Prostate gland (tissue), 2 donors: ENCODE data around the gene CXorf66.

ENCODE experiments used
- POLR2A ChIP-seq: fragments of 450-650 bp; IDR thresholded peaks from one replicate; pipeline ENCODE4 v1.6.1; 2016; ENCODE audit warnings: antibody characterized with exemption, mild to moderate bottlenecking
- POLR2AphosphoS5 ChIP-seq: sonication (generic); formaldehyde crosslinking; IDR thresholded peaks from one replicate; pipeline ENCODE4 v1.6.1; 2017; ENCODE audit warnings: antibody characterized with exemption
- TF ChIP-seq, protein P1 (sequence below), 4 experiments: fragments of 200-600 bp in 2 of 4; fragments of 450-650 bp in 2 of 4; sonication (generic) in 2 of 4; IDR thresholded peaks; 1 replicate in 3 of 4; 2 replicates in 1 of 4; pipeline ENCODE4 v1.5.1; 2016 to 2019; ENCODE audit warnings: antibody characterized with exemption in 4 of 4, mild to moderate bottlenecking in 2 of 4, moderate library complexity in 2 of 4

GRCh38 chrX:139967300-139967699, 2.0 kb upstream of the CXorf66 start:
- TF ChIP-seq, protein P1, sequence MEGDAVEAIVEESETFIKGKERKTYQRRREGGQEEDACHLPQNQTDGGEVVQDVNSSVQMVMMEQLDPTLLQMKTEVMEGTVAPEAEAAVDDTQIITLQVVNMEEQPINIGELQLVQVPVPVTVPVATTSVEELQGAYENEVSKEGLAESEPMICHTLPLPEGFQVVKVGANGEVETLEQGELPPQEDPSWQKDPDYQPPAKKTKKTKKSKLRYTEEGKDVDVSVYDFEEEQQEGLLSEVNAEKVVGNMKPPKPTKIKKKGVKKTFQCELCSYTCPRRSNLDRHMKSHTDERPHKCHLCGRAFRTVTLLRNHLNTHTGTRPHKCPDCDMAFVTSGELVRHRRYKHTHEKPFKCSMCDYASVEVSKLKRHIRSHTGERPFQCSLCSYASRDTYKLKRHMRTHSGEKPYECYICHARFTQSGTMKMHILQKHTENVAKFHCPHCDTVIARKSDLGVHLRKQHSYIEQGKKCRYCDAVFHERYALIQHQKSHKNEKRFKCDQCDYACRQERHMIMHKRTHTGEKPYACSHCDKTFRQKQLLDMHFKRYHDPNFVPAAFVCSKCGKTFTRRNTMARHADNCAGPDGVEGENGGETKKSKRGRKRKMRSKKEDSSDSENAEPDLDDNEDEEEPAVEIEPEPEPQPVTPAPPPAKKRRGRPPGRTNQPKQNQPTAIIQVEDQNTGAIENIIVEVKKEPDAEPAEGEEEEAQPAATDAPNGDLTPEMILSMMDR (IDR thresholded peaks at IDR 0.05), result no peak
- TF ChIP-seq POLR2AphosphoS5 (no peak), POLR2A (no peak)
